Transverse colon (tissue), 4 donors: Measurements from ENCODE around the gene SMKR1. TPM values are rescaled to one million over a fixed set of nuclear protein-coding genes. Genes with fewer than 3 reads are reported as not detected.

Experiments
- DNase-seq: peaks from one replicate; pipeline ENCODE4 v3.0.0-alpha.2; 2019
- H3K27ac ChIP-seq, 4 donors: fragments of 200-600 bp; sonication (generic); 2 replicates each; pipeline ENCODE4 v1.5.1; 2016 to 2018; ENCODE audit warnings: inconsistent platforms in 4 of 4
- H3K27me3 ChIP-seq: fragments of 200-600 bp; sonication (generic); 2 replicates; pipeline ENCODE4 v1.5.1; 2017; ENCODE audit warnings: inconsistent platforms
- H3K36me3 ChIP-seq, 4 donors: fragments of 200-600 bp; sonication (generic); 2 replicates each; pipeline ENCODE4 v1.5.1; 2017 to 2019; ENCODE audit warnings: inconsistent platforms in 4 of 4
- H3K4me1 ChIP-seq, 4 donors: fragments of 200-600 bp; sonication (generic); 2 replicates each; pipeline ENCODE4 v1.5.1; 2017 to 2020; ENCODE audit warnings: inconsistent platforms in 4 of 4
- H3K4me3 ChIP-seq, 4 donors: fragments of 200-600 bp; sonication (generic); 1 replicate in 1 of 4; 2 replicates in 3 of 4; pipeline versions ENCODE4 v1.5.1 to v1.6.1; 2017 to 2019; ENCODE audit warnings: inconsistent platforms in 4 of 4
- H3K9me3 ChIP-seq, 2 donors: fragments of 200-600 bp; sonication (generic); 2 replicates each; pipeline ENCODE4 v1.5.1; 2017 to 2019; ENCODE audit warnings: inconsistent platforms in 2 of 2
- EP300 ChIP-seq: sonication (generic); formaldehyde crosslinking; IDR thresholded peaks from one replicate; pipeline ENCODE4 v1.6.1; 2017; ENCODE audit warnings: antibody characterized with exemption, low read depth
- POLR2A ChIP-seq: fragments of 450-650 bp; IDR thresholded peaks from one replicate; pipeline ENCODE4 v1.6.1; 2016; ENCODE audit warnings: antibody characterized with exemption, mild to moderate bottlenecking, moderate library complexity
- POLR2AphosphoS5 ChIP-seq, 3 donors: sonication (generic); formaldehyde crosslinking; IDR thresholded peaks; one replicate each; pipeline ENCODE4 v1.6.1; 2016; ENCODE audit warnings: antibody characterized with exemption in 3 of 3
- WGBS, 2 donors: methylation state at CpG; one replicate each; pipeline ENCODE4 v1.1.5; 2018; ENCODE audit warnings: low coverage in 1 of 2; 5-methylcytosine and 5-hydroxymethylcytosine counted together
- in situ Hi-C, 4 donors: fragments of 200-750 bp; cut with MboI; loops; one replicate each; pipeline versions ENCODE4 v1.15.0 to v1.15.1; 2017; ENCODE audit warnings: low sequenced_read_pairs in 3 of 4, low pct_ligation_motif_present in 1 of 4, low pct_unique_long_range_greater_than_20kb in 1 of 4
- intact Hi-C: fragments of 100-400 bp; cut with DNase I; formaldehyde crosslinking; loops from one replicate; pipeline ENCODE4 v1.15.1; 2023; ENCODE audit warnings: low total_unique reads
- total RNA-seq, 4 donors: library from RNA; depleted of rRNA; stranded (reverse); fragments of >200 nt; gene quantifications; one replicate each; pipeline ENCODE4 v1.1.0, GENCODE V29; 2016
- TF ChIP-seq, protein P1 (sequence below), 5 experiments: fragments of 200-600 bp in 3 of 5; fragments of 450-650 bp in 2 of 5; sonication (generic) in 3 of 5; IDR thresholded peaks; 1 replicate in 2 of 5; 2 replicates in 3 of 5; pipeline ENCODE4 v1.5.1; 2016 to 2017; ENCODE audit warnings: antibody characterized with exemption in 5 of 5, inconsistent platforms in 3 of 5, mild to moderate bottlenecking in 2 of 5, moderate library complexity in 1 of 5

Gene SMKR1
- total RNA-seq, 4 donors from 2014 or later, result not detected

GRCh38 chr7:129535896-129536295 is 33.6 kb downstream of the SMKR1 start:
- H3K36me3 ChIP-seq, result no peaks in the 10 kb centered on the region
- in situ Hi-C loops (no loop called here), intact Hi-C loops (no loop called here)
- H3K9me3 ChIP-seq, result no peaks in the 10 kb centered on the region
- WGBS, 2 donors, result 50 to 68% methylated on average over 5 of the region's 5 CpGs
- no peak for TF ChIP-seq EP300
- TF ChIP-seq POLR2AphosphoS5 (IDR thresholded peaks at IDR 0.05), result no peak
- TF ChIP-seq, protein P1, sequence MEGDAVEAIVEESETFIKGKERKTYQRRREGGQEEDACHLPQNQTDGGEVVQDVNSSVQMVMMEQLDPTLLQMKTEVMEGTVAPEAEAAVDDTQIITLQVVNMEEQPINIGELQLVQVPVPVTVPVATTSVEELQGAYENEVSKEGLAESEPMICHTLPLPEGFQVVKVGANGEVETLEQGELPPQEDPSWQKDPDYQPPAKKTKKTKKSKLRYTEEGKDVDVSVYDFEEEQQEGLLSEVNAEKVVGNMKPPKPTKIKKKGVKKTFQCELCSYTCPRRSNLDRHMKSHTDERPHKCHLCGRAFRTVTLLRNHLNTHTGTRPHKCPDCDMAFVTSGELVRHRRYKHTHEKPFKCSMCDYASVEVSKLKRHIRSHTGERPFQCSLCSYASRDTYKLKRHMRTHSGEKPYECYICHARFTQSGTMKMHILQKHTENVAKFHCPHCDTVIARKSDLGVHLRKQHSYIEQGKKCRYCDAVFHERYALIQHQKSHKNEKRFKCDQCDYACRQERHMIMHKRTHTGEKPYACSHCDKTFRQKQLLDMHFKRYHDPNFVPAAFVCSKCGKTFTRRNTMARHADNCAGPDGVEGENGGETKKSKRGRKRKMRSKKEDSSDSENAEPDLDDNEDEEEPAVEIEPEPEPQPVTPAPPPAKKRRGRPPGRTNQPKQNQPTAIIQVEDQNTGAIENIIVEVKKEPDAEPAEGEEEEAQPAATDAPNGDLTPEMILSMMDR (IDR thresholded peaks at IDR 0.05), result no peak
- TF ChIP-seq POLR2A, result no peak
- H3K4me1 ChIP-seq, result no peaks in the 10 kb centered on the region
- no peak for DNase-seq
- H3K4me3 ChIP-seq, result no peak overlapping the region
- no peak overlapping the region for H3K27ac ChIP-seq
- no peaks in the 10 kb centered on the region for H3K27me3 ChIP-seq

DNA sequence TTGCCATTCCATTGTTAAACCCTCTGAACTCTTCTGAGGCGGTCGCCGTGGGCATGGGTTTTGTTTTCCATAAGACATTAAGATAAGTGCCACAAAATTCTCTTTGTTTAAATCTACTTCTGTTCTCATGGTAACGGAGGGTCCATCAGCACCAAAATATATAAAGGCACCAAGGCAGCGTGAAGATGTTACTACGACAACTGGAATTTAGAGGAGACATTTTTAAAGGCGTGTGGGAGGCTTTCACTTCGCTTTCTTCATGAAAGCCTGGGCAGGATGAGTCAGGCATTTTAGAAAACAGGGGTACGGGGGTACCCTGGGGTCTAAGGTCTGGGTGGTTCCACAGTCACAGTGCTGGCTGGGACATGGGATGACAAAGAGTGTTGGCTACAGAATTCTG is 34.0 kb downstream of the SMKR1 start:
- no peak overlapping the region for H3K27ac ChIP-seq
- TF ChIP-seq EP300 (no peak), POLR2A (no peak), POLR2AphosphoS5 (IDR thresholded peaks at IDR 0.05) (no peak)
- TF ChIP-seq, protein P1 (IDR thresholded peaks at IDR 0.05), result no peak
- no peaks in the 10 kb centered on the region for H3K36me3 ChIP-seq
- no peaks in the 10 kb centered on the region for H3K4me1 ChIP-seq
- 72 to 75% methylated on average over 9 of the region's 9 CpGs for WGBS, 2 donors
- H3K4me3 ChIP-seq, result no peak overlapping the region
- in situ Hi-C loops (no loop called here), intact Hi-C loops (no loop called here)
- H3K27me3 ChIP-seq, result no peaks in the 10 kb centered on the region
- no peak for DNase-seq
- H3K9me3 ChIP-seq, result no peaks in the 10 kb centered on the region

- H3K36me3 ChIP-seq, result no peaks in the 10 kb centered on the region
- intact Hi-C loops (no loop called here), in situ Hi-C loops (no loop called here)
- H3K27me3 ChIP-seq, result peaks cover 2% of the 10 kb centered on the region
- H3K9me3 ChIP-seq, result no peaks in the 10 kb centered on the region
- H3K27ac ChIP-seq, result no peak overlapping the region
- DNase-seq, result no peak
- no peaks in the 10 kb centered on the region for H3K4me1 ChIP-seq
- TF ChIP-seq EP300 (no peak), POLR2AphosphoS5 (IDR thresholded peaks at IDR 0.05) (no peak), POLR2A (no peak)
- TF ChIP-seq, protein P1 (IDR thresholded peaks at IDR 0.05), result no peak
- no peak overlapping the region for H3K4me3 ChIP-seq
Measured at GRCh38 chr7:129538790-129539189, 36.5 kb downstream of the SMKR1 start.

DNA sequence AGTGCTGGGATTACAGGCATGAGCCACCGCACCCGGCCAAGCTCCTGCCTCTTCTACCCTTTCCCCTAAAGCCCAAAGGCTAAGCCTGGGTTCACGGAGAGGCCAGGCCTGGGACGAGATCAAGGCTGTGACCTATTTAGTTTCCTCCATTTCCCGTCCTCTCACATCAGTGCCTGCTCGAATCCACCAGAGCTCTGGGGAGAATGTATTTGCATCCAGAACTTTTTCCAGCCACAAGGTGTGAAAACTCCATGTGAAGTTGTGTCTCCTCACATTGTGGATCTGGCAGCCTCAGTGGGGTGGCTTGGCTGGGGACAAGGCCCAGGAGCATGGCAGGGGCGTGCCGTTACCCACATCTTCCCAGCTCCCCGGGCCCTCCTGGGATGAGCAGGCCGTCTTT is 38.0 kb downstream of the SMKR1 start:
- TF ChIP-seq, protein P1 (IDR thresholded peaks at IDR 0.05), result no peak
- TF ChIP-seq POLR2AphosphoS5 (IDR thresholded peaks at IDR 0.05), result no peak
- no peak for TF ChIP-seq POLR2A
- no peak for TF ChIP-seq EP300
- H3K4me1 ChIP-seq, result no peaks in the 10 kb centered on the region
- H3K27ac ChIP-seq, result no peak overlapping the region
- no peak for DNase-seq
- intact Hi-C loops, result no loop called here
- H3K27me3 ChIP-seq, result peaks cover 6% of the 10 kb centered on the region
- no peak overlapping the region for H3K4me3 ChIP-seq
- no peaks in the 10 kb centered on the region for H3K36me3 ChIP-seq
- WGBS, 2 donors, result 80 to 92% methylated on average over 1 to 10 of the region's 10 CpGs
- in situ Hi-C loops, result no loop called here
- H3K9me3 ChIP-seq, result no peaks in the 10 kb centered on the region
